Right lobe of liver (tissue), 6 donors: ENCODE results near the gene FAM89B. TPM values are rescaled to one million over a fixed set of nuclear protein-coding genes. Genes with fewer than 3 reads are reported as not detected.

Experiments
- ATAC-seq, 4 donors: fragments of 200-7000 bp; cut with Tn5 transposase; one replicate each; pipeline ENCODE4 v1.9.1; 2020; ENCODE audit warnings: mild to moderate bottlenecking in 4 of 4, moderate library complexity in 4 of 4
- DNase-seq, 3 donors: peaks; one replicate each; pipeline ENCODE4 v3.0.0-alpha.2; 2020
- H3K27ac ChIP-seq, 3 donors: fragments of 200-600 bp; one replicate each; pipeline ENCODE4 v1.8.0; 2022
- H3K27me3 ChIP-seq, 2 donors: fragments of 200-600 bp; one replicate each; pipeline ENCODE4 v1.8.0; 2022
- H3K36me3 ChIP-seq, 4 donors: fragments of 200-600 bp; sonication (generic) in 1 of 4; one replicate each; pipeline versions ENCODE4 v1.5.1 to v1.8.0; 2017 to 2022; ENCODE audit warnings: control low read depth in 1 of 4
- H3K4me1 ChIP-seq, 4 donors: fragments of 200-600 bp; sonication (generic) in 1 of 4; one replicate each; pipeline versions ENCODE4 v1.5.1 to v1.8.0; 2017 to 2022; ENCODE audit warnings: control low read depth in 1 of 4
- H3K4me3 ChIP-seq, 3 donors: fragments of 200-600 bp; one replicate each; pipeline ENCODE4 v1.8.0; 2022
- H3K9me3 ChIP-seq, 4 donors: fragments of 200-600 bp; sonication (generic) in 1 of 4; one replicate each; pipeline versions ENCODE4 v1.5.1 to v1.8.0; 2017 to 2022; ENCODE audit warnings: control low read depth in 1 of 4
- POLR2A ChIP-seq: fragments of 450-650 bp; IDR thresholded peaks from one replicate; pipeline ENCODE4 v1.6.1; 2017; ENCODE audit warnings: antibody characterized with exemption, mild to moderate bottlenecking
- WGBS: methylation state at CpG from one replicate; pipeline ENCODE4 v1.1.6; 2018; ENCODE audit warnings: low coverage, low lambda C conversion rate; ENCODE audit not compliant: insufficient coverage; ENCODE audit errors: missing lambda C conversion rate; 5-methylcytosine and 5-hydroxymethylcytosine counted together
- intact Hi-C, 2 donors: fragments of 100-400 bp; cut with DNase I; formaldehyde crosslinking; loops; one replicate each; pipeline versions ENCODE4 v1.11.2 to v1.14.1; 2022
- total RNA-seq, 6 experiments: library from RNA; depleted of rRNA in 2 of 6; stranded (reverse); fragments of >200 nt in 2 of 6; fragmentation: NEBNext Ultra II Directional in 3 of 6; extraction: Animal tissue kit (Norgen Biotek cat#: 25700) in 3 of 6; gene quantifications; one replicate each; pipeline versions ENCODE4 v1.1.0 to v1.2.4, GENCODE V29; 2016 to 2023
- TF ChIP-seq, protein P1 (sequence below), 4 donors: fragments of 200-600 bp in 3 of 4; fragments of 450-650 bp in 1 of 4; IDR thresholded peaks; one replicate each; pipeline versions ENCODE4 v1.5.1 to v1.8.0; 2016 to 2022; ENCODE audit warnings: antibody characterized with exemption in 4 of 4, mild to moderate bottlenecking in 2 of 4
- donor health status: DM: no; HTN: yes; CAD: no.
- donor health status: DM: no; HTN: no; CAD: no.
- donor health status: DM: no; HTN: no; CAD: no.
- donor health status: DM: no; HTN: yes; CAD: no.
- donor health status: DM: no; HTN: yes; CAD: no.

FAM89B gene
- total RNA-seq, 6 experiments from 2014 or later: 12.8 to 20.6 (median 14.6) TPM

- TF ChIP-seq, protein P1, sequence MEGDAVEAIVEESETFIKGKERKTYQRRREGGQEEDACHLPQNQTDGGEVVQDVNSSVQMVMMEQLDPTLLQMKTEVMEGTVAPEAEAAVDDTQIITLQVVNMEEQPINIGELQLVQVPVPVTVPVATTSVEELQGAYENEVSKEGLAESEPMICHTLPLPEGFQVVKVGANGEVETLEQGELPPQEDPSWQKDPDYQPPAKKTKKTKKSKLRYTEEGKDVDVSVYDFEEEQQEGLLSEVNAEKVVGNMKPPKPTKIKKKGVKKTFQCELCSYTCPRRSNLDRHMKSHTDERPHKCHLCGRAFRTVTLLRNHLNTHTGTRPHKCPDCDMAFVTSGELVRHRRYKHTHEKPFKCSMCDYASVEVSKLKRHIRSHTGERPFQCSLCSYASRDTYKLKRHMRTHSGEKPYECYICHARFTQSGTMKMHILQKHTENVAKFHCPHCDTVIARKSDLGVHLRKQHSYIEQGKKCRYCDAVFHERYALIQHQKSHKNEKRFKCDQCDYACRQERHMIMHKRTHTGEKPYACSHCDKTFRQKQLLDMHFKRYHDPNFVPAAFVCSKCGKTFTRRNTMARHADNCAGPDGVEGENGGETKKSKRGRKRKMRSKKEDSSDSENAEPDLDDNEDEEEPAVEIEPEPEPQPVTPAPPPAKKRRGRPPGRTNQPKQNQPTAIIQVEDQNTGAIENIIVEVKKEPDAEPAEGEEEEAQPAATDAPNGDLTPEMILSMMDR (IDR thresholded peaks at IDR 0.05): no peak
- no peak for TF ChIP-seq POLR2A
- Histone ChIP-seq H3K36me3 (peaks cover 0 to 24% (median 12%) of the 10 kb centered on the region in 4 donors), H3K4me1 (no peaks in the 10 kb centered on the region), H3K9me3 (no peaks in the 10 kb centered on the region), H3K27ac (no peak overlapping the region), H3K4me3 (no peak overlapping the region), H3K27me3 (no peaks in the 10 kb centered on the region)
- DNase-seq (no peak), ATAC-seq (no peak)
- intact Hi-C loops: no loop called here
- 73% methylated on average over 4 of the region's 16 CpGs for WGBS
Measured at GRCh38 chr11:65598258-65598699, 25.9 kb downstream of the FAM89B start.

DNA sequence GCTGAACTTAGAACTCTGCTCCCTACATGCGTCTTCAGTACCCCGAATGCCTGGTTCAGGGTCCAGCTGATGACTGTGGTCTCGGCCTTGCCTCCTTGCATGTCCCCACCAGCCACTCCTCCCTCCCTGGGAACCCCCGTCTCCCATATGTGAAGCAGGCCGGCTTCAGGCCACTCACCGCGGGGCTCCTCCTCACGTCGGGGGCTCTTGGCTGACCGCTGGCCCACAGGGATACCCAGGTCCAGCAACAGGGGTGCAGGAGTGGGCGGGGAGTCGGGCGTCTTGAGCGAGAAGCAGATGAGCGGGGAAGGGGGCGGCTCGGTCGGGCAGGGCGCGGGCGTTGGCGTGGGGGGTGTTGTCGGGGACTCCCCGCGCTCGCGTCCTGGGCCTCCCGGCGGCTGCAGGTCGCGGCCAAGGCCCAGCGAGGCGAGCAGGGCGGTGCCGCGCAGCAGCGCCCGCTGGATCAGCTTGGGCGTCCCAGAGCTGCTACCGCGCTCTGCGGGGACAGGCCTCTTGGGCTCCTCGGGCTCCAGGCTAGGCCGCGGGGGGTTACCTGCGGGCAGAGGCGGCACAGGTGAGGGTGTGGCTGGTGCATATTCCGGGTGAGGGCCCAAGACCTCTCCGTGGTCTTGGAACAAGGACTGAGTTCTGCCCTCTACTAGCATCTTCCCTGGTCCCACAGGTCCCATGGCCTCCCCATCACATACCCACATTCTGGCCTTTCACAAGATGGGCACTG is 27.0 kb downstream of the FAM89B start:
- ATAC-seq: no peak
- Histone ChIP-seq H3K27ac (no peak overlapping the region), H3K4me1 (no peaks in the 10 kb centered on the region), H3K27me3 (no peaks in the 10 kb centered on the region), H3K36me3 (peaks cover 0 to 34% (median 14%) of the 10 kb centered on the region in 4 donors), H3K9me3 (no peaks in the 10 kb centered on the region), H3K4me3 (no peak overlapping the region)
- intact Hi-C loops: no loop called here
- WGBS: 74% methylated on average over 5 of the region's 49 CpGs
- TF ChIP-seq, protein P1 (IDR thresholded peaks at IDR 0.05): no peak
- no peak for TF ChIP-seq POLR2A
- no peak for DNase-seq

DNA sequence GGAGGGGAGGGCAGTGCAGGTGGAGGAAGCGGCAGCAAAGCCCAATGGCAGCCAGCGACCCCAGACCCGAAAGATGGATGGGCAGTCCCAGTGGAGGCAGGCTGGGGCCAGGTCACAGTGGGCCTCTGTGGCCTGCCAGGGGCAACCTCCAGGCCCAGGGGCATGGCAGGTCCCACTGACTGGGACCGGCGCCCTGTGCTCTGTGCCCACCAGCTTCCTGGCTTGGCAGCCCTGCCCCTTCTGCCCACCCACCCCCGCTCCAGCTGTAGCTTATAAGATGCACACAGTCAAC is 27.6 kb downstream of the FAM89B start:
- WGBS: 84% methylated on average over 2 of the region's 6 CpGs
- intact Hi-C loops: no loop called here
- H3K4me1 ChIP-seq: no peaks in the 10 kb centered on the region
- no peaks in the 10 kb centered on the region for H3K9me3 ChIP-seq
- peaks cover 0 to 39% (median 17%) of the 10 kb centered on the region in 4 donors for H3K36me3 ChIP-seq
- ATAC-seq (no peak), DNase-seq (no peak)
- no peak overlapping the region for H3K4me3 ChIP-seq
- no peak overlapping the region for H3K27ac ChIP-seq
- TF ChIP-seq, protein P1 (IDR thresholded peaks at IDR 0.05): no peak
- no peak for TF ChIP-seq POLR2A
- no peaks in the 10 kb centered on the region for H3K27me3 ChIP-seq

- Histone ChIP-seq H3K27ac (no peak overlapping the region), H3K36me3 (peaks cover 6 to 51% (median 19%) of the 10 kb centered on the region in 4 donors)
- intact Hi-C loops: no loop called here
Measured at GRCh38 chr11:65604258-65604657, 31.9 kb downstream of the FAM89B start.

More at GRCh38 chr11:65604258-65604657, 31.9 kb downstream of the FAM89B start:
- ATAC-seq (no peak), DNase-seq (no peak)
- H3K9me3 ChIP-seq: no peaks in the 10 kb centered on the region
- H3K27me3 ChIP-seq: no peaks in the 10 kb centered on the region
- 100% methylated on average over 1 of the region's 1 CpG for WGBS
- no peaks in the 10 kb centered on the region for H3K4me1 ChIP-seq
- TF ChIP-seq POLR2A: no peak
- TF ChIP-seq, protein P1 (IDR thresholded peaks at IDR 0.05): no peak
- no peak overlapping the region for H3K4me3 ChIP-seq
